GM19240 (cell line): Measurements from ENCODE around the gene TRIM16.
"Not testable (repeated sequence)": the region's sequence is repeated elsewhere in the genome, so short reads cannot be mapped to it uniquely, and the experiment has no call there.

Experiments used
- DNase-seq: peaks from one replicate; pipeline ENCODE4 v3.0.0; 2011; ENCODE audit warnings: low spot score; ENCODE audit not compliant: insufficient read length

The TRIM16 gene

GRCh38 chr17:15659236-15659635 lies 24.9 kb downstream of the TRIM16 start:
- DNase-seq: no peak

GRCh38 chr17:15658296-15658695 lies 25.8 kb downstream of the TRIM16 start:
- DNase-seq: no peak

GRCh38 chr17:15657868-15658267 lies 26.2 kb downstream of the TRIM16 start:
- DNase-seq: no peak

GRCh38 chr17:15654886-15655561 lies 29.1 kb downstream of the TRIM16 start:
- DNase-seq: no peak

- not testable (repeated sequence) for DNase-seq
Measured at GRCh38 chr17:15654401-15654800, 29.7 kb downstream of the TRIM16 start.

GRCh38 chr17:15652960-15653359 lies 31.2 kb downstream of the TRIM16 start:
- DNase-seq: no peak

- no peak for DNase-seq
Measured at GRCh38 chr17:15651583-15652110, 32.5 kb downstream of the TRIM16 start.

GRCh38 chr17:15650741-15651582 lies 33.1 kb downstream of the TRIM16 start:
- no peak for DNase-seq

- DNase-seq: no peak
Measured at GRCh38 chr17:15649861-15650421, 34.2 kb downstream of the TRIM16 start.

GRCh38 chr17:15648386-15648785 lies 35.7 kb downstream of the TRIM16 start:
- DNase-seq: no peak

- not testable (repeated sequence) for DNase-seq
Measured at GRCh38 chr17:15645942-15646312, 38.2 kb downstream of the TRIM16 start.

GRCh38 chr17:15645099-15645941 lies 38.8 kb downstream of the TRIM16 start:
- not testable (repeated sequence) for DNase-seq

GRCh38 chr17:15642505-15643251 lies 41.4 kb downstream of the TRIM16 start:
- not testable (repeated sequence) for DNase-seq

GRCh38 chr17:15642014-15642413 lies 42.1 kb downstream of the TRIM16 start:
- DNase-seq: not testable (repeated sequence)

- DNase-seq: not testable (repeated sequence)
Measured at GRCh38 chr17:15630930-15631453, 53.1 kb downstream of the TRIM16 start.

- not testable (repeated sequence) for DNase-seq
Measured at GRCh38 chr17:15629991-15630390, 54.1 kb downstream of the TRIM16 start.

- not testable (repeated sequence) for DNase-seq
Measured at GRCh38 chr17:15623661-15624209, 60.4 kb downstream of the TRIM16 start.

GRCh38 chr17:15623255-15623654 lies 60.9 kb downstream of the TRIM16 start:
- DNase-seq: not testable (repeated sequence)

GRCh38 chr17:15622124-15622523 lies 62.0 kb downstream of the TRIM16 start:
- not testable (repeated sequence) for DNase-seq
